Inflammatory macrophage (primary cell): ENCODE measurements around the gene PRXL2B.

Experiments used
- DNase-seq, 2 donors: peaks; one replicate each; pipeline ENCODE4 v3.0.0-alpha.2; 2020 to 2022

The PRXL2B gene

DNA sequence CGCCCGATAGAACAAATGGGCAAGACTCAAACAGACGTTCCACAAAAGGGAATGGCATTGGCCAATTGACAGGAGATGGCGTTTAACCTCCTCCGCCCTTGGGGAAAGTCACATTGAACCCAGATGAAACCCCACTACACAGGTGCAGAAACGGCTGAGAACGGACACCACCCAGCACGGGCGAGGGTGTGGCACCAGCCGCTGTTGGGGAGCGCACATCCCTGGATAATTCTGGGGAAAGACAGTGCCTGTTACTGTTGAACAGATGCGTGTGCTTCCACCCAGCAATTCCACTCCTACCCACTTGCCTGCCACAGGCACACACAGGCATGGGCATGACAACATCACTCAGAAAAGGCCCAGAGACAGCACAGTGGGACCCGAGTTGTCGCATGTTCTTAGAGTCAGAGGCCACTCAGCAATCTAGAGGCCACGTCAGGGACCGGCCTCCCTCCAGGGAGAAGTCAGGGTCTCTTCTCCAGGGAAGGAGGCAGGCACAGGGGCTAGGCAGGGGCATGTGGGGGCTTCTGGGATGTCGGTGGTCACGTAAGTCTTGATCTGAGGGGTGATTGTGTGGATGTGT, 15.2 kb downstream of the PRXL2B start:
- no peak for DNase-seq

DNA sequence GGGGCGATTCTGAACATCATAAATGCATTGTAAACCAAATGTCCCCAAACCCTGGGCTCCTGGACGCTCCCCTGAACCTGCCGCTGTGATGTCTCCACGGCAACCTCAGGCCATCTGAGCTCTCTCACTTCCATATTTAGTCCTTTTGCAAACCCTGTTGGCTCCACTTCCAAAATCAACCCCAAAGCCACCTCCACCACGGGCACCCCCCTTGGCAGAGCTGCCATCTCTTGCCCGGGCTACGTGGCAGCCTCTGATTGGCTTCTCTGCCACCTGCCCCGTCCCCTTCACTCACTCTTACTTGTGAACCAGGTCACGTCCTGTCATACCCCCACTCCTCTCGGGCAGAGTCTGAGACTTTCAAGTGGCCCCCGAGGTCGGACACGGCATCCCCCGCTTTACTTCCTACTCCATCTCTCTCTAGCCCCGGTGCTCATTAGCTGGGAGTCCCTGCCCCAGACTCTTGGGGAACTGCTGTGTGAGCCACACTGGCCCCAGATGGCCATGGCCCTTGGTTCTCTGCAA, 15.8 kb downstream of the PRXL2B start:
- no peak for DNase-seq

DNA sequence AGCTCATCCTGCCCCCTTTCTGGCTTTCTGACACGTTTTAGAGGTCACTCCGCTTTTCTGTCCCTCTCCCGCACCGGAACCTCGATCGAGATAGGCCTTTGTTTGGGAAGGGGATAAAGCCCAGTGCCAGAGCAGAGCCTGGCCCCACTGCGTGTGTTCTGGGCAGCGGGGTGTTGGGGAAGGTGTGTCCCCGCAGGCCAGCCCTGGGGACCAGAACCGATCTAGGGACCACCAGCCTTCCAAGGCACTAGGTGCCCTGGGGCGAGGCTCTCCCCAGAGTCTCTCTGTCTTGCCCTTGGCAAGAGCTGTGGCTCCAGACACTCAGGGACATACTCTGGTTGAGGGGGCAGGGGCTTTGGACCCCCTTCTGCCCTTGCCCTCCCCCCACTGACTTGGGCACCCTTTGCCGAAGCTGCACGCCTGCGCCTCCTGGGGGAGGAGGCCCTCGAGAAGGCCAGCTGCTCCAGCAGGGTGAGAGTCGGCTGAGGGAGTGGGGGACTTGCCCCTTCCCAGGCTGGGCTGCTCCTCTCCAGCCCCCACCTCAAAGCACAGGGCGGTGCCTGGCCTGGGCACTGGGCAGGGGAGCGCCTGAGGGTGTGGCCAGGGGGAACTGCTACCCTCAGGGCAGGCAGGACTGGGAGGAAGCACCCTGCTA, 16.4 kb downstream of the PRXL2B start:
- no peak for DNase-seq

DNA sequence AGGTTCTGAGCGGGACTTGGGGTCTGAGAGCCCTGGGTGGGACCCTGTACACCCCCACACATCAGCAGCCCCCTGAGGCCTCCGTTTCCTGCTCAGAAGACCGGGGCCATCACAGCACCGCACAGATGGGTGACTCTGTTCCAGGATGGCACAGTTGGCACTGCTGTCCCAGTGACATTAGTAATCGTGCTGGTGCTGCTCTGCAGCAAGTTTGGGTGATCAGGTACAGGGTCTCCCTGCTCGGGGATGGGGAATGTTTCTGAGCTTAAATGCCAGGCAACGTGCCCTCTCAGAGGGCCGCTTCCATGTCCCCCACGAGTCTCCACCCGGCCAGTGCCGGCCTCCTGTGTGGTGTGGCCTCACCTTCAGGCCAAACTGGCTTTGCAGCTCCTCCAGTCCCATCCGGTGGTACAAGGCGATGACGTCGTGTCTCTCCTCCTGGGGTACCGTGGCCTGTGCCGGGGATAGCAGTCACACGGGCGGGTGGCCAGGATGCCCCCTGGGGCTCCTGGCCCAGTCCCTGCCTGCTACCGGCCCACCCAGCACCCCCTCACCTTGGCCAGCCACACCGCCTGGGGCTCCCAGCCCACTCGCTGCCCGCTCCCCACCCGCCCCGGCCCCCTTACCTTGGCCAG, 17.1 kb downstream of the PRXL2B start:
- DNase-seq = no peak

GRCh38 chr1:2604156-2604843, 17.7 kb downstream of the PRXL2B start:
- DNase-seq = no peak

DNA sequence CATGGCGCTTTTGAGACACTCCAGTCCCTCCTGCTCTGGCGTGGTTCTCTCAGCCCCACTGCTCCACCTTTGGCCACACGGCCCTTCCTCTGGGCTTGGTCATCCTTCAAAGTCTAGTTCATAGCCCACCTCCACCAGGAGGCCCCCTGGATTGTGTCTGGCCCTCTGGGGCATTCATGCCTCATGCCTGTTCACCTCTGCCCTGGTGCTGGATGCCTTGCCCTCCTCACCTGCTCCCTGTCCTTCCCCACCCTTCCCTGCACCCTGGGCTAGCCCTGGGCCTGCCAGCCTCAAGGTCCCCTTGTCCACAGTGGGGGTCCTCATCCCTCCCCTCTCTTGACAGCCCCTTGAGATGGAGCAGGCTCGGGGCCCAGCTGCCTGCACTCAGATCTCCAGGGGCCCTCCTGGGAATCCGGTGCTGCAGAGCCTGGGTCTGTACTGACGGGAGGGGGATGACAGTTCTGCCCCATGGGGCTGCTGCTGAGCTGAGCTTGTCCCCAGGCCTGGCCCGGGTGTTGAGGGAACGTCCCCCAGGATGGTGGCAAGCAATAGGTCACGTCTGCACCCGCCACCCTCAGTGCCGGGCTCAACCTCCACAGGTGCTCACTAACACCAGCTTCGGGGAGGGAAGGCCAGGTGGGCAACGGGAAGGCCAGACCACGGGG, 18.4 kb downstream of the PRXL2B start:
- DNase-seq = no peak

GRCh38 chr1:2605509-2606395, 19.2 kb downstream of the PRXL2B start:
- DNase-seq = no peak

DNA sequence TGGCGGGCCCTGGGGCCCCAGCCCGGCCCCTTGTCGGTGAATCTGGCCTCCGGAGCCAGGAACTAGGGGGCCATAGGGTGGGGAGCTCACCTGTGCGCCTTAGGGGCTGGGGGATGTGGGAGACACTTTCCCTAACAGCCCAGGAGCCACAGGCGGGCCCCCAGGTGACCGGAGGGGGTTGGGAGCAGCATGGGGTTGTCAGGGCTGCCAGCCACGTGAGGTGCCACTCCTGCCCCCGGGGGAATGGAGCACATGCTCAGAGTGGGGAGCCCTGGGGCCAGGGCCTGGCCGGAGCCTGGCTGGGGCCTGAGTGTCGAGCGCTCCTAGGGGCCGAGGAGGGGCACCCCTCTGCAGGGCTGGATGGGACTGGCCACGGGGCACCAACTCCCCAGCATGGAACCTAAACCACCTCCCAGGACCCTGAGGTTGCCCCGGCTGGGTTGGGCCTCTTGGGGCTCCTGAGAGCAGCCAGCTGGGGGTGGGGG, 19.9 kb downstream of the PRXL2B start:
- no peak for DNase-seq

- no peak for DNase-seq
Observed at GRCh38 chr1:2606881-2607621, 20.5 kb downstream of the PRXL2B start.

DNA sequence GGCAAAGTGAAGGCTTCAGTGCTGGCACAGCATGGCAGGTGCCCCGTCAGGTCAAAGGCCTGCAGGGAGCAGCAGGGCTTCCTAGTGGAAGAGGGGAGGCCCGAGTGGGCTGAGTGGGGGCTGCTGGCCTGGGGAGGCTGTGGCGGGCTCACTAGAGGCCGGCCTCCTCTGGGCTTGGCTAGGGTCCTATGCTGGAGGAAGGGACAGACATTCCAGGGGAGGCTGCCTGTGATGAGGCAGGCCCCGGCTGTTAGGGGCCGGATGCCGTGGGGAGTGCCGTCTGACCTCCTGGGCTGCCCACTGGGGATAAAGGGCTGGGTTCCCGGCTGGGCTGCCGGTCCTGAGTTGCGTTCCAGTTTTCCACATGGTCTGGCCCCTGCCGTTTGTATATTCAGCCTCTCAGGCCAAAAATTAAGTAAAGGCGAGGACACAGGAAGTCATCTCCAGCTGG, 21.1 kb downstream of the PRXL2B start:
- no peak for DNase-seq

GRCh38 chr1:2609319-2610035, 22.9 kb downstream of the PRXL2B start:
- DNase-seq = no peak

DNA sequence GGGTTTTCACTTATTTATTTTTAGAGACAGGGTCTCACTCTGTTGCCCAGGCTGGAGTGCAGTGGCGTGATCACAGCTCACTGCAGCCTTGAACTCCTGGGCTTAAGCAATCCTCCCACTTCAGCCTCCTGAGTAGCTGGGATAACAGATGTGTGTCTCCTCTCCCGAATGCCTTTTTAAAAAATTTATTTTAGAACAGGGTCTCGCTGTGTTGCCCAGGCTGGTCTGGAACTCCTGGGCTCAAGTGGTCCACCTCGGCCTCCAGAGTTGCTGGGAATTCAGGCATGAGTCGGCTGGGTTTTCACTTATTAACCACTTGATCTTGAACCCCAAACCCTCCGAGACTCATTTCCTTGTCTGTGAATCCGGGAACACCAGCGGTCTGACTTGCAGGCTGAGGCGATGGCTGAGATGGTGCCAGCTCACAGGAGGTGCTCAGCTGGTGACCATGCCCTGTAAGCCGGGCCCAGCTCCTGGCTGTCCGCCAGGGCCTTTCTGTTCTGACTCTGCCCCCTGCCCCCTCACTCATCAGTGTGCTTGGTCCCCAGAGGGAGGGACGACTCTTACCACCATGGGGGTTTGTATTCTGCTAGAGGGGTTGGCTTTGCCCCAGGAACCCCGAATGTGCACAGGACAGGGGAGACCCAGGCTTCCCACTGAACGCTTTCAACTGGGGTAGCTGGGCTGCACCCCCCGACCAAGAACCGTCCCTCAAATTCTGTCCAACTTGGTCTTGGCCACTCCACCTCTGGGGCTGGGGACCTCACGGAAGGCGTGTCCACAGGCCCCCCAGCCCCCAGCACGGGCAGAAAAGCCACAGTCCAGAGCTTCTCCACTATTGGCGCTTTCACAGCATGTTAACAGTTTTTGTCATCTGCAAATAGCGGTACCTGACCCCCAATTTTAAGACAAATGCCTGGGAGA, 23.7 kb downstream of the PRXL2B start:
- no peak for DNase-seq

GRCh38 chr1:2611031-2611501, 24.5 kb downstream of the PRXL2B start:
- peak; percentile 5 to 18 for DNase-seq

GRCh38 chr1:2611621-2612437, 25.3 kb downstream of the PRXL2B start:
- no peak for DNase-seq

GRCh38 chr1:2612591-2613365, 26.2 kb downstream of the PRXL2B start:
- DNase-seq = no peak

DNA sequence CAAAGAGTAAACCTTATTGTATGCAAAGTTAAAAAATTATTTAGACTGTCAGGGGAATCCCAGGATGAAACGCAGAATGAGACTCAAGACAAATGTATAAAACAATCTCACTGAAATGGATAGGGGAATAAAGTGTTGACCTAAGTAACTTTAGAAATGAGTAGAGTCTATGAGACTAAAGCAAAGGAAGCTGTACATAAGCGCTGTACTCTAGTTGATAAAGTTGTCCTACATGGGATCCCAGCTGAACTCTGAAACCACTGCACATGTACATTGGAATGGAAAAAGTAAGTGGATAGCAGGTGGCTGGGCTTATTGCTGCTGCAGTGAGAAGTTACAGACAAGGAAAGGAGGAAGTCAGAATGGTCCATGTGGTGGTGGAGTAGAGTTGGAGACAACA, 27.6 kb downstream of the PRXL2B start:
- no peak for DNase-seq

DNA sequence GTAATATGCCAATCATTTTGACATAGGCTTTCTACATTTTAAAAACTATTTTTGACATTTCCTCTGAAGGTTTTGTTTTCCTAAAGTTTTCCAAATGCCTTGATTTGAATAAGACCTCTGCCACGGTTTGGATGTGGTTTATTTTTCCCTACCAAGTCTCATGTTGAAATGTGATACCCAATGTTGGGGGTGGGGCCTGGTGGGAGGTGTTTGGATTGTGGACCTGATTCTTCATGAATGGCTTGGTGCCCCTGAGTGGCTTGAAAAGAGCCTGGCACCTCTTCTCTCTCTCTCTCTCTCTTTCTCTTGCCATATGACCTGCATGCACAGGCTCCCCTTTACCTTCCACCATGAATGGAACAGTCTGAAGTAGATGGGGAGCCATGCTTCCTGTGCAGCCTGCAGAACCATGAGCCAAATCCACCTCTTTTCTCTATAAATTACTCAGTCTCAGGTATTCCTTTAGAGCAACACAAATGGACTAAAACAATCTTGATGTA, 31.4 kb downstream of the PRXL2B start:
- DNase-seq = no peak
